ENCODE data around the gene SCYGR1.
"Not testable (repeated sequence)": the region's sequence is repeated elsewhere in the genome, so short reads cannot be mapped to it uniquely, and the experiment has no call there.

SCYGR1 gene

GRCh38 chr2:227402321-227402720 lies 14.6 kb upstream of the SCYGR1 start:
- no peak for DNase-seq

- DNase-seq, result no peak
Measured at GRCh38 chr2:227401550-227401949, 13.8 kb upstream of the SCYGR1 start.

GRCh38 chr2:227398684-227399670 lies 11.2 kb upstream of the SCYGR1 start:
- no peak for DNase-seq

DNA sequence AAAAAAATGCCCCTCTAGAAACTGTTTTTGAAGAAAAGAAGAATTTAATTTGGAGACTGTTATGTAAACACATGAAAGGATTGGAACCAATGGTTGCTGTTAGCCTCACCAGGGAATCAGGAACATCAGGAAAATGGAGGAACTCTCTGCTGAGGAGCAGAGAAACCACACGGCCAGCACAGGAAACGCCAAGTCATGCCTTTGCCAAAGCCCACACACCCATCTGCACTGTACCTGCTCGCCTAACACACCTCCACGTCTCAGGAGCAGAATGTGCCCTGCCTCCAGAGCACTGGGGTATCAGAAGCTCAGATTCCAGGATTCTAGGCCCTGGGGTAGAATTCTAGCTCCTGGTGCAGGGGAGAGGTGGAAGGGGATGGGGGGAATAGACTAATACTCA lies 9.8 kb upstream of the SCYGR1 start:
- no peak for DNase-seq

- DNase-seq, result no peak
Measured at GRCh38 chr2:227395556-227395955, 7.8 kb upstream of the SCYGR1 start.

DNA sequence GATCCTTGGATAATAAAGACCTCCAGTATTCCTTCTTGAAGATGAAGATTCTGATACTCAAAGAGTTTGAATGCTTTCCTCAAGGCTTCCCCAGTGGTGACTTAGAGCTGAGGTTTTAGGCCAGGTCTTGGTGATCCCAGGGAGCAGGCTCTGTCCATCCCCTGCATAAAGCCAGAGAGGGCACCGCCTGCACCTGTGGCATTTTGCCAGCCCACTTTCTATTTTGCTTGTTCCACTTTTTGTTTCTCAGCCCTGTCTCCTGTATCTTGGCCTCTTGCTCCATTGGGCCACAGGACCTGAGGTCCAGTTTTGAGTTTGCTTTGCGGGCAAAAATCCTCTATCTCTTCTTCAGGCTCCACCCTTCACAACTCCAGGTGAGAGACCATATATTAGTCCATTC lies 6.7 kb upstream of the SCYGR1 start:
- DNase-seq, result no peak

DNA sequence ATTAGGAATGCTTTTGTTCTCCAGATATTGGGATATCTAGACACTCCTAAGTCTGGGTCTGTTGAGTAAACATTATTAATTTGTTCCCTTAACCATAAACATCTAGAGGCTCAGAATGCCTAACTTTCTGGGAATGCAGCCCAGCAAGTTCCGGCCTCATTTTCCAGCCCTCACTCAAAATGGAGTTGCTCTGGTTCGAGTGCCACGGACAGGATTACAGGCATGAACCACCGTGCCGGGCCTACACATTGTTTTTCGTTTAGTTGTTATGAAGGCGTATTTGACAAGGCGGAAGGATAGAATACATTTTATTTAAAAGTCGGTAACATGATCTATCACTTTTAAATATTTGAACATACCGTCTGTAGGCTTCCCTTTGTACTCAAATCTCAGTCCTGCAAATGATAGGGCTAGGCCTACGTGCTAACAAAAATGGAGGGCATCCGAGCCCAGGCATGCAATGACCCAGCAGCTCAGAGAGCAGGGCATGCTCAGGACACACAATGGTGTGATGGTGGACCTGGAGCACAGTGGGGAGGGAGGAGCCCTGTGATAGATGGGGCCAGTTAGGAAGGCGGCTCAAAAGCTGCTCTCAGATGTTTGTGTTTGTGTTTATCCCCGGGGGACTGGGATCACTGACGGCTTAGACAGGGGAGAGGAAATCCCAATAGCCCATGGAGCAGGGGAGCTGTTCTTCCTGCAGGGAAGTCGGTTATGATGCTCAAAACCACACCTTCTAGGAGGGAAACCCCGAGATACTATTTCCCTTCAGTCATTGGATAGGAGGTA lies 2.9 kb upstream of the SCYGR1 start:
- DNase-seq, result no peak

GRCh38 chr2:227389661-227390060 lies 1.9 kb upstream of the SCYGR1 start:
- no peak for DNase-seq

DNA sequence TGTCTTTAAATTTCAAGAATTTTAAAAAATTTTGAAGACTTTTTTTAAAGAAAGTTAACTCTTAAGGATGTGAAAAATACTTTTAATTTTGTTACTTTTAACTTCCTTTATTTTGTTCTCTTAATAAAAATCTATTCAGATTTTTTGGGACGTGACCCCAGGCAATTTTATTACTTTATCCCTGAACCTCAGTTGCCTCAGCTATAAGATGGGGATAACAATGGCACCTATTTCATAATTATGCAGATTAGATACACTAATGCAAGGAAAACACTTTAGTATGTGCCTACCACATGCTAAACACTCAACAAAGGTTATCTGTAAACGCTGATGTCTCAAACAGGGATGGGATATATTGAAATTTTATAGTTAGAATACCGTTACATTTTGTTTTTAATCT lies 1.5 kb upstream of the SCYGR1 start:
- DNase-seq, result no peak

- no peak for DNase-seq
Measured at GRCh38 chr2:227388537-227389011, 825 bp upstream of the SCYGR1 start.

GRCh38 chr2:227386630-227387029 lies 1.1 kb downstream of the SCYGR1 start:
- no peak for DNase-seq

- no peak for DNase-seq
Measured at GRCh38 chr2:227383686-227384085, 4.1 kb downstream of the SCYGR1 start.

DNA sequence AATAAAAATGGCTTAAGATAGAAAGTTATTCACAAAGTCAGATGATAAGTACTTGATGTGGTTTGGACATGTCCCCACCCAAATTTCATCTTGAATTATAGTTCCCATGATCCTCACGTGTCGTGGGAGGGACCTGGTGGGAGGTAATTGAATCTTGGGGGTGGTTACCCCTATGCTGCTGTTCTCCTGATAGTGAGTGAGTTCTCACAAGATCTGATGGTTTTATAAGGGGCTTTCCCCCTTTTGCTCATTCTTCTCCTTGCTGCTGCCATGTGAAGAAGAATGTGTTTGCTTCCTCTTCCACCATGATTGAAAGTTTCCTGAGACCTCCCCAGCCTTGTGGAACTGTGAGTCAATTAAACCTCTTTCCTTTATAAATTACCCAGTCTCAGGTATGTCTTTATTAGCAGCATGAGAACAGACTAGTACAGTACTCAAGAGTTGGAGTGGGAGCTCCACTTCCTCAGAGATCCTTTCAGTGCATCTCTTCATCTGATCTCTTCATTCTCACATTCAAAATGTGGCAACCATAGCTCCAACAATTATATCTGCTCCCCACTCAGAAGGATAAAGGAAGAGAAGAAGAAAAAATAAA lies 5.4 kb downstream of the SCYGR1 start:
- not testable (repeated sequence) for DNase-seq

GRCh38 chr2:227379095-227379494 lies 8.7 kb downstream of the SCYGR1 start, which contains the start of gene TM4SF20:
TM4SF20 (minus strand) TSS chr2:227379306; CDS start chr2:227379268, 38 bp downstream.
- DNase-seq, result no peak

GRCh38 chr2:227378371-227378782 lies 9.4 kb downstream of the SCYGR1 start:
- DNase-seq, result no peak

GRCh38 chr2:227377467-227378351 lies 10.0 kb downstream of the SCYGR1 start:
- no peak for DNase-seq

DNA sequence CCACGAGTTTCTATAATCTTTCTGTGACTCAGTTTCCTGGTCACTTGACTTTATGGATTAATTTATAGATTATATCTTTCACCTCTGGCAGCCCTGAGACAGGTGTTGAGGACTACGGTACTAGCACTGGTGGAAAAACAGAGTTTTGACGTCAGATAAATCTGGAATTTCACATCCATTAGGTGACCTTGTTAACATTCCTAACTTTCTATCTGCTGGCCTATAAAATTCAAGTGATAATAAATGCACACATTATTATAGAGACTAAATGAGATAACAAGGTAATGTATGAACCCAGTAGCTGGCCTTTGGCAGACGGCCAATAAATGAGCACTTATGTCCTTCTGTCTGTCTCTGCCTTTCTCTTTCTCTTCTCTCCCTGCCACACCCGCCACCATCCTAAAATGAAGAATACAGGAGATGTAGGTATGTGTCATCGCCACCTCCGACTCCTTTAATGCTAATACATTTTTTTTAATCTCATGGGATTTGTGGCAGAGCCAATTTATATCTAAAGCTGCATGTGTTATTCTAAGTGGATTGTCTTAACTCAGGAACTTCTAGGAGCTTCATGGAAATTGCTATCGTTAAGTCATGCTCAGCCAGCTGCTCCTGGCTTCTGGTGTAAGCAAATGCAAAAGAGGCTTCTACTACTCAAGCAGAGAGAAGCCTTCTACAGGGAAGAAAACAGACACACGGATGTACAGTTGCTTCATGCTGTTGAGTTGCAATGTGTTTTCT lies 10.9 kb downstream of the SCYGR1 start:
- DNase-seq, result no peak

GRCh38 chr2:227374158-227374557 lies 13.6 kb downstream of the SCYGR1 start:
- peak; percentile 15 for DNase-seq

DNA sequence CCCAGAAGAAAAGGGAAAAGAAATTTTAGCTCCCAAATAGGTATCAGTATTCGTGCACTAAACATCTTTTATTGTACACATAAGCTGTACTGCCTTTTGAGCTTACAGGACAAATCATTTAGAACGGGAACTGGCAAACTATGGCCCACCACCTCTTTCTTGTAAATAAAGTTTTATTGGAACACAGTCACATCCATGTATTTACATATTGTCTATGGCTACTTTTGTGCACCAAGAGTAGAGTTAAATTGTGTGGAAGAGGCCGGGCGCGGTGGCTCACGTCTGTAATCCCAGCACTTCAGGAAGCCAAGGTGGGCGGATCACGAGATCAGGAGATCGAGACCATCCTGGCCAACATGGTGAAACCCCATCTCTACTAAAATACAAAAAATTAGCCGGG lies 14.4 kb downstream of the SCYGR1 start:
- no peak for DNase-seq

DNA sequence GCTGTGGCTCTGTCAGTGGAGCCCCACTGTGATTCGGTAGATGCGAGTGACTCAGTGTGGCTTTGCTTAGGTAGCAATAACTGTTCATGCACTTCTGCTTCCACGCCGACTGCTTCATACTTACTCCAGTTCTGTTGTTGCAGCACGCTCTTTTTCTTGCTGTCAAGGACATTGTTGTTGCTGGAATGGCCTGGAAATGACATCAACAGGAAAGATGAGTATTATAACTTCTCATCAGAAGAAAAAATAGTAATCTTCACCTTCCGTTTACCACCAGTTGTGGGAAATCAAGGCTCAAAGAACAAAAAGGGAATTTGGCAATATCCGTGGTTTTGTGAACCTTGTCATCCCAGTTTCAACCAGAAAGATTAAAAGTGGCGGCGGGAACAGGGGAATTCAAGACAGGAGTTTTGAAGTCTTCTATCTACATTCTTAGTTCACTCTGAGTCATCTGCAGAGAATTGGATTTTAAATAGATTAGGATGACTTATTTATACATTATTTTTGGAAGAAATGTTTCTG lies 16.9 kb downstream of the SCYGR1 start:
- no peak for DNase-seq

DNA sequence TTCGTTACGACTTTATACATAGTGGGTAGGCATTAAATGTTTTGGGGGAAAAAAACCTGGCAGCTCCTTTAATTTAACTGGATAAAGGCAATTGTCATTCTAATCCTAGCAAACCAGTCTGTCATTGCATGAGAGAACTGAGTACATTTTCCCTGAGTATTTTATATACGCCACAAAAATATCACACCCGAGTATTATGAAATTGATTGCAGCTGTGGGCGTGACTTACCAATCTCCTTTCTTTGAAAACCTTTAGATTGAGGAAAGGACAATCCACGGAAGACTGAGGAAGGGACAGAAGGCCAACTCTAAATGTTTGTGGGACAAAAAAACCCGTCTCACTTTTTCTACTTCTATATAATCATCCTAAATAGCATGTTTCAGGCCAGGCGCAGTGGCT lies 17.7 kb downstream of the SCYGR1 start:
- no peak for DNase-seq
